ENCODE results near the gene ARHGEF19.

- TF ChIP-seq, protein P1, sequence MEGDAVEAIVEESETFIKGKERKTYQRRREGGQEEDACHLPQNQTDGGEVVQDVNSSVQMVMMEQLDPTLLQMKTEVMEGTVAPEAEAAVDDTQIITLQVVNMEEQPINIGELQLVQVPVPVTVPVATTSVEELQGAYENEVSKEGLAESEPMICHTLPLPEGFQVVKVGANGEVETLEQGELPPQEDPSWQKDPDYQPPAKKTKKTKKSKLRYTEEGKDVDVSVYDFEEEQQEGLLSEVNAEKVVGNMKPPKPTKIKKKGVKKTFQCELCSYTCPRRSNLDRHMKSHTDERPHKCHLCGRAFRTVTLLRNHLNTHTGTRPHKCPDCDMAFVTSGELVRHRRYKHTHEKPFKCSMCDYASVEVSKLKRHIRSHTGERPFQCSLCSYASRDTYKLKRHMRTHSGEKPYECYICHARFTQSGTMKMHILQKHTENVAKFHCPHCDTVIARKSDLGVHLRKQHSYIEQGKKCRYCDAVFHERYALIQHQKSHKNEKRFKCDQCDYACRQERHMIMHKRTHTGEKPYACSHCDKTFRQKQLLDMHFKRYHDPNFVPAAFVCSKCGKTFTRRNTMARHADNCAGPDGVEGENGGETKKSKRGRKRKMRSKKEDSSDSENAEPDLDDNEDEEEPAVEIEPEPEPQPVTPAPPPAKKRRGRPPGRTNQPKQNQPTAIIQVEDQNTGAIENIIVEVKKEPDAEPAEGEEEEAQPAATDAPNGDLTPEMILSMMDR (IDR thresholded peaks at IDR 0.05 in 8 of 11, conservative IDR thresholded peaks at IDR 0.05 in 3 of 11): no peak
- no peak for TF ChIP-seq POLR2A (IDR thresholded peaks at IDR 0.05)
Measured at GRCh38 chr1:16161717-16162116, 50.7 kb downstream of the ARHGEF19 start.

Measured in spleen (tissue), 7 donors.